ENCODE measurements around the gene C2CD4C.

GRCh38 chr19:430701-431100 lies 21.8 kb upstream of the C2CD4C start:
- TF ChIP-seq EZH2phosphoT487 (IDR thresholded peaks at IDR 0.05; ENCODE audit: borderline replicate concordance, low read length): no peak
- no peak for TF ChIP-seq CTCF (conservative IDR thresholded peaks at IDR 0.05; ENCODE audit: low read depth, low read length)
